ENCODE measurements around the gene FOXB1.

The FOXB1 gene

GRCh38 chr15:60004009-60004845 is at the start of gene FOXB1:
FOXB1 (plus strand) TSS chr15:60004311; CDS start chr15:60004964, 653 bp downstream.
- Histone ChIP-seq H3K9me3 (ENCODE audit: low read length) (no peaks in the 10 kb centered on the region), H3K4me1 (ENCODE audit: insufficient read depth, low read length) (peaks cover 66% of the 10 kb centered on the region), H3K27me3 (ENCODE audit: insufficient read depth, low read length) (no peaks in the 10 kb centered on the region), H2AFZ (ENCODE audit: low read depth, low read length) (peak within 1 kb of the TSS; percentile 1), H3K4me3 (ENCODE audit: low read length) (peak within 1 kb of the TSS; percentile 59), H3K36me3 (ENCODE audit: insufficient read depth, low read length) (no peaks in the 10 kb centered on the region)

- no peak overlapping the region for H3K4me3 ChIP-seq (ENCODE audit: low read length)
- H3K4me1 ChIP-seq (ENCODE audit: insufficient read depth, low read length) = no peaks in the 10 kb centered on the region
- H3K27me3 ChIP-seq (ENCODE audit: insufficient read depth, low read length) = no peaks in the 10 kb centered on the region
- H3K9me3 ChIP-seq (ENCODE audit: low read length) = peaks cover 7% of the 10 kb centered on the region
- no peaks in the 10 kb centered on the region for H3K36me3 ChIP-seq (ENCODE audit: insufficient read depth, low read length)
- H2AFZ ChIP-seq (ENCODE audit: low read depth, low read length) = no peak overlapping the region
These were observed 45.8 kb upstream of the FOXB1 start for GRCh38 chr15:59958288-59958687.

- H3K4me1 ChIP-seq (ENCODE audit: insufficient read depth, low read length) = no peaks in the 10 kb centered on the region
- H3K27me3 ChIP-seq (ENCODE audit: insufficient read depth, low read length) = no peaks in the 10 kb centered on the region
- H3K9me3 ChIP-seq (ENCODE audit: low read length) = peaks cover 8% of the 10 kb centered on the region
- no peaks in the 10 kb centered on the region for H3K36me3 ChIP-seq (ENCODE audit: insufficient read depth, low read length)
- H2AFZ ChIP-seq (ENCODE audit: low read depth, low read length) = no peak overlapping the region
- no peak overlapping the region for H3K4me3 ChIP-seq (ENCODE audit: low read length)
These were observed 43.8 kb upstream of the FOXB1 start for GRCh38 chr15:59960318-59960717.

DNA sequence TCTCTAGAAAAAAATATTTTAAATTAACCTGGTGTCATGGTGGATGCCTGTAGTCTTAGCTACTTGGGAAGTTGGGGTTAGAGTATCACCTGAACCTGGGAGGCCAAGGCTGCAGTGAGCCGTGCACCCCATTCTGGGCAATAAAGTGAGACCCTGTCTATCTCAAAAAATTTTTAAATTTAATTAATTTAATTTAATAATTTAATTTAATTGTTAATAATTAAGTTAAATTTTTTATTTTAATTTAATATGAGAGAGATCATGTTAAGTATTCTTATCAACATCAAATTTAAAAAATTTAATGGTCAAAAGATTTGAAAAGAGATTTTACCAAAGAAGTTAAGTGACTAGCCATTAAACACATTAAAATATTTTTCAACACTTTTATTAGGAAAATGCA is 40.8 kb upstream of the FOXB1 start:
- H3K27me3 ChIP-seq (ENCODE audit: insufficient read depth, low read length) = no peaks in the 10 kb centered on the region
- peaks cover 8% of the 10 kb centered on the region for H3K9me3 ChIP-seq (ENCODE audit: low read length)
- H2AFZ ChIP-seq (ENCODE audit: low read depth, low read length) = no peak overlapping the region
- H3K4me1 ChIP-seq (ENCODE audit: insufficient read depth, low read length) = no peaks in the 10 kb centered on the region
- H3K4me3 ChIP-seq (ENCODE audit: low read length) = no peak overlapping the region
- H3K36me3 ChIP-seq (ENCODE audit: insufficient read depth, low read length) = no peaks in the 10 kb centered on the region

GRCh38 chr15:59963925-59964324 is 40.2 kb upstream of the FOXB1 start:
- no peaks in the 10 kb centered on the region for H3K4me1 ChIP-seq (ENCODE audit: insufficient read depth, low read length)
- H3K9me3 ChIP-seq (ENCODE audit: low read length) = peaks cover 8% of the 10 kb centered on the region
- no peaks in the 10 kb centered on the region for H3K27me3 ChIP-seq (ENCODE audit: insufficient read depth, low read length)
- no peaks in the 10 kb centered on the region for H3K36me3 ChIP-seq (ENCODE audit: insufficient read depth, low read length)
- no peak overlapping the region for H3K4me3 ChIP-seq (ENCODE audit: low read length)
- no peak overlapping the region for H2AFZ ChIP-seq (ENCODE audit: low read depth, low read length)

GRCh38 chr15:59965741-59966140 is 38.4 kb upstream of the FOXB1 start:
- Histone ChIP-seq H3K4me3 (ENCODE audit: low read length) (no peak overlapping the region), H3K9me3 (ENCODE audit: low read length) (peaks cover 5% of the 10 kb centered on the region), H3K36me3 (ENCODE audit: insufficient read depth, low read length) (no peaks in the 10 kb centered on the region), H2AFZ (ENCODE audit: low read depth, low read length) (no peak overlapping the region), H3K27me3 (ENCODE audit: insufficient read depth, low read length) (no peaks in the 10 kb centered on the region), H3K4me1 (ENCODE audit: insufficient read depth, low read length) (no peaks in the 10 kb centered on the region)

DNA sequence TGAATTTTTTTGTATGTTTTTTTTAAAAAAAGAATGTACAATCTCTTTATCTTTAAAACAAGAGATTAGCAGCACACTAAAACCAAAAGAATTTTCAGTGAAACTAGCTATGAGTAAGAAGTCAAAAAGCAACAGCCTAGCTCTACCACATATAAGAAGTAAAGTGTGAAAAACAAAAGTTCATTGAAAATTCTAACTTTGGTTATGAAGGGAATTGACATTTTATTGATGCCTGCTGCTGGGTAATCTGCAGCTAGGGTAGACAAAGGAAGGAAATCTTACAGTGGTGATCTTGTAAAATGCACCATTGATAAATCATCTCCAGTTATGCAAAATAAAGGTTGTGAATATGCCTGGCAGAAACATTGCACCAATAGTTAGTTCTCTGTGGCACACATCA is 37.8 kb upstream of the FOXB1 start:
- Histone ChIP-seq H2AFZ (ENCODE audit: low read depth, low read length) (no peak overlapping the region), H3K4me3 (ENCODE audit: low read length) (no peak overlapping the region), H3K4me1 (ENCODE audit: insufficient read depth, low read length) (no peaks in the 10 kb centered on the region), H3K36me3 (ENCODE audit: insufficient read depth, low read length) (no peaks in the 10 kb centered on the region), H3K9me3 (ENCODE audit: low read length) (peaks cover 1% of the 10 kb centered on the region), H3K27me3 (ENCODE audit: insufficient read depth, low read length) (no peaks in the 10 kb centered on the region)

GRCh38 chr15:59968314-59968713 is 35.8 kb upstream of the FOXB1 start:
- H3K9me3 ChIP-seq (ENCODE audit: low read length) = peaks cover 1% of the 10 kb centered on the region
- no peaks in the 10 kb centered on the region for H3K4me1 ChIP-seq (ENCODE audit: insufficient read depth, low read length)
- H3K4me3 ChIP-seq (ENCODE audit: low read length) = no peak overlapping the region
- no peaks in the 10 kb centered on the region for H3K36me3 ChIP-seq (ENCODE audit: insufficient read depth, low read length)
- no peaks in the 10 kb centered on the region for H3K27me3 ChIP-seq (ENCODE audit: insufficient read depth, low read length)
- H2AFZ ChIP-seq (ENCODE audit: low read depth, low read length) = no peak overlapping the region

GRCh38 chr15:59972241-59972640 is 31.9 kb upstream of the FOXB1 start:
- no peak overlapping the region for H3K4me3 ChIP-seq (ENCODE audit: low read length)
- H2AFZ ChIP-seq (ENCODE audit: low read depth, low read length) = no peak overlapping the region
- H3K4me1 ChIP-seq (ENCODE audit: insufficient read depth, low read length) = no peaks in the 10 kb centered on the region
- H3K36me3 ChIP-seq (ENCODE audit: insufficient read depth, low read length) = no peaks in the 10 kb centered on the region
- peaks cover 3% of the 10 kb centered on the region for H3K9me3 ChIP-seq (ENCODE audit: low read length)
- no peaks in the 10 kb centered on the region for H3K27me3 ChIP-seq (ENCODE audit: insufficient read depth, low read length)

- H2AFZ ChIP-seq (ENCODE audit: low read depth, low read length) = no peak overlapping the region
- H3K4me3 ChIP-seq (ENCODE audit: low read length) = no peak overlapping the region
- H3K36me3 ChIP-seq (ENCODE audit: insufficient read depth, low read length) = no peaks in the 10 kb centered on the region
- H3K4me1 ChIP-seq (ENCODE audit: insufficient read depth, low read length) = no peaks in the 10 kb centered on the region
- no peaks in the 10 kb centered on the region for H3K27me3 ChIP-seq (ENCODE audit: insufficient read depth, low read length)
- peaks cover 3% of the 10 kb centered on the region for H3K9me3 ChIP-seq (ENCODE audit: low read length)
These were observed 27.4 kb upstream of the FOXB1 start for GRCh38 chr15:59976480-59977271.

DNA sequence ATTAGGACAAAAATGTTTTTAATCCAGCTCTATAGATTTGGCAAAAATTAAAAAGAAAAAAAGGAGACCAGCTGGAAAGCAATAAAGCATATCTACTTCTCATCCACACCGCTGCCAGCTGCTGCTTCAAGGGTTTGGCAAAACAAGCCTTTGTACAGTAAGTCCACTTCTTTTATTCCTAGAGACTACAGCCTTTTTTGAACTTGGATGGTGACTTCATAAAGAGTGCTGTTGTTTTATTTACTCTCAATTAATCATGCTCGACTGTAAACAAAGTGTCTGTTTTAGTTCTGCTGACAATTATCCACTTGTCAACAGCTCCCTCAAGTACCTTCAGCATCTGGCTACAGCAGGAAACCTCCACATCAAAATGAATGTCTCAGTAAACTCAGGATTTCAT is 12.3 kb upstream of the FOXB1 start:
- peaks cover 7% of the 10 kb centered on the region for H3K9me3 ChIP-seq (ENCODE audit: low read length)
- H3K4me1 ChIP-seq (ENCODE audit: insufficient read depth, low read length) = peaks cover 20% of the 10 kb centered on the region
- H3K4me3 ChIP-seq (ENCODE audit: low read length) = no peak overlapping the region
- no peaks in the 10 kb centered on the region for H3K27me3 ChIP-seq (ENCODE audit: insufficient read depth, low read length)
- H2AFZ ChIP-seq (ENCODE audit: low read depth, low read length) = no peak overlapping the region
- peaks cover 14% of the 10 kb centered on the region for H3K36me3 ChIP-seq (ENCODE audit: insufficient read depth, low read length)

DNA sequence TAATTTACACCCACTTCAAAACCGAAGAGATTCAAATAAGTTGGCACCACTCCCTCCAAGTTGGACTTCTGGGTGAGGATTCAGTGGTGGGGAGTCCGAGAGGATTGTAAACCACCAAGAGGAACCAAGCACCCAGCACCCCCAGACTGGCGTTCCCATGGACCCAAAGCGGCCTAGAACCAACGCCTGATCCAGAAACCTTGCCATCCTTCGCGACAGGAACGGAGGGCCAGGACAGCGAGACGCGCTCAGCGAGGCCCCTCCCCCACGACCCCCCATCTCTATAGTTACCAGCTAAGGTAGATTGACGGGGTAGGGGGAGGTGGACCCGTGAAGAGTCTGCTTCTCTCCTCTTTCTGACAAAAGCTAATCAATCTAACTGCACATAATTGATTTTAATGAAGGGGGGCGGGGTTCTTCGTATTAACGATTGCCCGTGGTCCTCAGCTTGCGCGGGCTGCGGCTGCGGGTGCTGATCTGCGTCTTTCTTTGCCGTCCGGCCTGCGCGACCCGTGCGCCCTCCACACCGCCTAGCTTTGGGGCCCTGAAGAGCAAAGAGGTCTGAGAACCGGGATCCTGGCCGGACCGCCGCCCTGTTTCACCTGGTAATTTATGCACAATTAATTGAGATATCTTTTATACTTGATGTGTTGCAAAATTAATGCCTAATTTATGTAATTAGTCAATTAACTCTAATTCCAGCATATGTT is 10.9 kb upstream of the FOXB1 start:
- Histone ChIP-seq H2AFZ (ENCODE audit: low read depth, low read length) (no peak overlapping the region), H3K4me1 (ENCODE audit: insufficient read depth, low read length) (peaks cover 34% of the 10 kb centered on the region), H3K4me3 (ENCODE audit: low read length) (no peak overlapping the region), H3K36me3 (ENCODE audit: insufficient read depth, low read length) (peaks cover 14% of the 10 kb centered on the region), H3K27me3 (ENCODE audit: insufficient read depth, low read length) (no peaks in the 10 kb centered on the region), H3K9me3 (ENCODE audit: low read length) (peaks cover 4% of the 10 kb centered on the region)

DNA sequence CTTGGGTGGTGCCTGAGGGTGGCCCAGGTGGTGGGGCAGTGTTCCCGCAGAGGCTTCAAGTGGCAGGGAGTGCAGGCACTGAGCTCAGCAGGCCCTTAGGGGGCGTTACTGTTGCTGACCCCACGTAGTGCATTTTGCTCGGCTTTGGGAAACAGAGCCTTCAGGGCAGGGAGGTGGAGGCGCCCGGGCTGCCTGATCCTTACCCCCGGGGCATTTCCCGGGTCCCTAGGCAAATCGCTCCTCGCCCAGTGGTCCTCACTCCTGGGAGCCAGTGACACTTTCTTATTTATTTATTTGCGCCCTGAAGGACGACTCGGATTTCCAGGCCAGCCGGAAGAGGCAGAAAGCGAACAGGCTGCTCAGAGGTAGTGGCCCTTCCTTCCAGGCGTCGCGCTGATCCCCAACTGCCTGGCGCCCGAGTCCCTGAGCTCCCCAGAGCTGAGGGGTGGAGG is 10.1 kb upstream of the FOXB1 start:
- Histone ChIP-seq H3K36me3 (ENCODE audit: insufficient read depth, low read length) (peaks cover 14% of the 10 kb centered on the region), H3K4me1 (ENCODE audit: insufficient read depth, low read length) (peaks cover 40% of the 10 kb centered on the region), H3K9me3 (ENCODE audit: low read length) (peaks cover 4% of the 10 kb centered on the region), H3K4me3 (ENCODE audit: low read length) (no peak overlapping the region), H3K27me3 (ENCODE audit: insufficient read depth, low read length) (no peaks in the 10 kb centered on the region), H2AFZ (ENCODE audit: low read depth, low read length) (no peak overlapping the region)
